Measurements from ENCODE around the gene CAMP. TPM values are rescaled to one million over a fixed set of nuclear protein-coding genes. Genes with fewer than 3 reads are reported as not detected.

CAMP gene
- total and polyA plus RNA-seq, 2 donors (not counting 1 experiment from before 2014, with no cell fraction given), result not detected

GRCh38 chr3:48240000-48240963, 17.0 kb downstream of the CAMP start:
- no peaks in the 10 kb centered on the region for H3K79me2 ChIP-seq (ENCODE audit: control insufficient read depth, insufficient read depth, low read length)
- H2AFZ ChIP-seq (ENCODE audit: low read length), result peak overlapping the region; percentile 72
- no peak overlapping the region for H3K27ac ChIP-seq (ENCODE audit: insufficient read depth, low read length)
- no peaks in the 10 kb centered on the region for H4K20me1 ChIP-seq (ENCODE audit: control insufficient read depth, extremely low read depth, insufficient read depth, low read length)
- peak overlapping the region; percentile 73 for H3K4me2 ChIP-seq (ENCODE audit: extremely low read depth, insufficient read depth, low read length)
- H3K36me3 ChIP-seq (ENCODE audit: control insufficient read depth, insufficient read depth, low read length), result no peaks in the 10 kb centered on the region
- no peaks in the 10 kb centered on the region for H3K9me3 ChIP-seq (ENCODE audit: control insufficient read depth, insufficient read depth, low read depth, low read length)
- DNase-seq (ENCODE audit: low read depth in 2 of 2), result no peak
- no peak overlapping the region for H3K9ac ChIP-seq (ENCODE audit: insufficient read depth, low read length)
- H3K27me3 ChIP-seq (ENCODE audit: control insufficient read depth, insufficient read depth, low read length), result no peaks in the 10 kb centered on the region
- peak overlapping the region; percentile 86 to 97 (median 91) for H3K4me3 ChIP-seq (replicated peaks in 1 of 4; ENCODE audit: control extremely low read depth in 1 of 4, insufficient read depth in 1 of 4, low read depth in 3 of 4, low read length in 4 of 4)
- no peaks in the 10 kb centered on the region for H3K4me1 ChIP-seq (ENCODE audit: control insufficient read depth, extremely low read depth, insufficient read depth, low read length)
- TF ChIP-seq CTCF (conservative IDR thresholded peaks at IDR 0.05 in 1 of 2, IDR thresholded peaks at IDR 0.05 in 1 of 2; ENCODE audit: low read depth in 1 of 2, low read length in 2 of 2) (no peak), EZH2 (IDR thresholded peaks at IDR 0.05; ENCODE audit: low read length, missing control alignments) (no peak)

- no peak overlapping the region for H3K27ac ChIP-seq (ENCODE audit: insufficient read depth, low read length)
- H3K27me3 ChIP-seq (ENCODE audit: control insufficient read depth, insufficient read depth, low read length), result no peaks in the 10 kb centered on the region
- no peaks in the 10 kb centered on the region for H3K4me1 ChIP-seq (ENCODE audit: control insufficient read depth, extremely low read depth, insufficient read depth, low read length)
- peak overlapping the region; percentile 30 for H2AFZ ChIP-seq (ENCODE audit: low read length)
- H3K36me3 ChIP-seq (ENCODE audit: control insufficient read depth, insufficient read depth, low read length), result no peaks in the 10 kb centered on the region
- no peaks in the 10 kb centered on the region for H3K9me3 ChIP-seq (ENCODE audit: control insufficient read depth, insufficient read depth, low read depth, low read length)
- no peaks in the 10 kb centered on the region for H4K20me1 ChIP-seq (ENCODE audit: control insufficient read depth, extremely low read depth, insufficient read depth, low read length)
- peak overlapping the region; percentile 86 to 97 (median 91) for H3K4me3 ChIP-seq (replicated peaks in 1 of 4; ENCODE audit: control extremely low read depth in 1 of 4, insufficient read depth in 1 of 4, low read depth in 3 of 4, low read length in 4 of 4)
- TF ChIP-seq CTCF (conservative IDR thresholded peaks at IDR 0.05 in 1 of 2, IDR thresholded peaks at IDR 0.05 in 1 of 2; ENCODE audit: low read depth in 1 of 2, low read length in 2 of 2) (no peak), EZH2 (IDR thresholded peaks at IDR 0.05; ENCODE audit: low read length, missing control alignments) (no peak)
- H3K9ac ChIP-seq (ENCODE audit: insufficient read depth, low read length), result no peak overlapping the region
- H3K79me2 ChIP-seq (ENCODE audit: control insufficient read depth, insufficient read depth, low read length), result no peaks in the 10 kb centered on the region
- peak overlapping the region; percentile 73 for H3K4me2 ChIP-seq (ENCODE audit: extremely low read depth, insufficient read depth, low read length)
- DNase-seq (ENCODE audit: low read depth in 2 of 2), result no peak
Measured at GRCh38 chr3:48241796-48242455, 18.6 kb downstream of the CAMP start.

GRCh38 chr3:48243886-48244285, 20.6 kb downstream of the CAMP start:
- H3K4me1 ChIP-seq (ENCODE audit: control insufficient read depth, extremely low read depth, insufficient read depth, low read length), result no peaks in the 10 kb centered on the region
- H3K9ac ChIP-seq (ENCODE audit: insufficient read depth, low read length), result no peak overlapping the region
- no peaks in the 10 kb centered on the region for H3K27me3 ChIP-seq (ENCODE audit: control insufficient read depth, insufficient read depth, low read length)
- H3K79me2 ChIP-seq (ENCODE audit: control insufficient read depth, insufficient read depth, low read length), result no peaks in the 10 kb centered on the region
- no peak overlapping the region for H2AFZ ChIP-seq (ENCODE audit: low read length)
- DNase-seq (ENCODE audit: low read depth in 2 of 2), result no peak
- H3K36me3 ChIP-seq (ENCODE audit: control insufficient read depth, insufficient read depth, low read length), result no peaks in the 10 kb centered on the region
- H3K9me3 ChIP-seq (ENCODE audit: control insufficient read depth, insufficient read depth, low read depth, low read length), result no peaks in the 10 kb centered on the region
- H3K27ac ChIP-seq (ENCODE audit: insufficient read depth, low read length), result no peak overlapping the region
- no peaks in the 10 kb centered on the region for H4K20me1 ChIP-seq (ENCODE audit: control insufficient read depth, extremely low read depth, insufficient read depth, low read length)
- no peak overlapping the region for H3K4me3 ChIP-seq (replicated peaks in 1 of 4; ENCODE audit: control extremely low read depth in 1 of 4, insufficient read depth in 1 of 4, low read depth in 3 of 4, low read length in 4 of 4)
- TF ChIP-seq CTCF (conservative IDR thresholded peaks at IDR 0.05 in 1 of 2, IDR thresholded peaks at IDR 0.05 in 1 of 2; ENCODE audit: low read depth in 1 of 2, low read length in 2 of 2) (no peak), EZH2 (IDR thresholded peaks at IDR 0.05; ENCODE audit: low read length, missing control alignments) (no peak)
- no peak overlapping the region for H3K4me2 ChIP-seq (ENCODE audit: extremely low read depth, insufficient read depth, low read length)
